GM23248 (cell line): ENCODE measurements around the gene CSRNP3. TPM values are rescaled to one million over a fixed set of nuclear protein-coding genes. Genes with fewer than 3 reads are reported as not detected.

Experiments used
- DNase-seq: peaks from one replicate; pipeline ENCODE4 v3.0.0-alpha.2; 2015
- H2AFZ ChIP-seq: fragments of 200-600 bp; sonication (generic); 2 replicates; pipeline ENCODE4 v1.6.1; 2016; ENCODE audit warnings: antibody characterized with exemption
- H3F3A ChIP-seq: fragments of 200-600 bp; sonication (generic); 2 replicates; pipeline ENCODE4 v1.6.1; 2016; ENCODE audit warnings: mild to moderate bottlenecking, antibody characterized with exemption, mixed run types; ENCODE audit not compliant: insufficient read depth
- H3K27ac ChIP-seq: fragments of 200-600 bp; sonication (generic); 2 replicates; pipeline ENCODE4 v1.5.1; 2016; ENCODE audit warnings: mild to moderate bottlenecking
- H3K27me3 ChIP-seq: fragments of 200-600 bp; sonication (generic); replicated peaks from 2 replicates; pipeline ENCODE4 v1.6.1; 2016; ENCODE audit warnings: mild to moderate bottlenecking; ENCODE audit not compliant: insufficient read depth
- H3K36me3 ChIP-seq: fragments of 200-600 bp; sonication (generic); 2 replicates; pipeline ENCODE4 v1.6.1; 2016; ENCODE audit warnings: low read depth, mild to moderate bottlenecking
- H3K4me1 ChIP-seq: fragments of 200-600 bp; sonication (generic); 2 replicates; pipeline ENCODE4 v1.6.1; 2016; ENCODE audit warnings: mild to moderate bottlenecking; ENCODE audit not compliant: insufficient read depth
- H3K4me2 ChIP-seq: fragments of 200-600 bp; sonication (generic); one replicate; pipeline ENCODE4 v1.6.1; 2016; ENCODE audit warnings: mild to moderate bottlenecking; ENCODE audit not compliant: unreplicated experiment
- H3K4me3 ChIP-seq: fragments of 200-600 bp; sonication (generic); 2 replicates; pipeline ENCODE4 v1.5.1; 2016; ENCODE audit warnings: mild to moderate bottlenecking
- H3K79me2 ChIP-seq: fragments of 200-600 bp; sonication (generic); 2 replicates; pipeline ENCODE4 v1.6.1; 2016; ENCODE audit warnings: mild to moderate bottlenecking; ENCODE audit not compliant: insufficient read depth
- H3K9ac ChIP-seq: fragments of 200-600 bp; sonication (generic); 2 replicates; pipeline ENCODE4 v1.6.1; 2016; ENCODE audit warnings: mild to moderate bottlenecking
- H3K9me2 ChIP-seq: fragments of 200-600 bp; sonication (generic); 2 replicates; pipeline ENCODE4 v1.6.1; 2016; ENCODE audit warnings: mixed run types, mild to moderate bottlenecking, moderate library complexity; ENCODE audit not compliant: insufficient read depth
- H3K9me3 ChIP-seq: fragments of 200-600 bp; sonication (generic); one replicate; pipeline ENCODE4 v1.6.1; 2017; ENCODE audit warnings: low read depth
- H4K20me1 ChIP-seq: fragments of 200-600 bp; sonication (generic); 2 replicates; pipeline ENCODE4 v1.6.0; 2016; ENCODE audit not compliant: insufficient read depth
- EZH2 ChIP-seq: fragments of 200-600 bp; sonication (generic); IDR thresholded peaks from 2 replicates; pipeline ENCODE4 v1.6.1; 2018; ENCODE audit warnings: antibody characterized with exemption, mild to moderate bottlenecking; ENCODE audit not compliant: insufficient read depth, poor library complexity, severe bottlenecking
- EZH2phosphoT487 ChIP-seq: fragments of 200-600 bp; sonication (generic); IDR thresholded peaks from 2 replicates; pipeline ENCODE4 v1.6.1; 2018; ENCODE audit warnings: antibody characterized with exemption, moderate library complexity, mild to moderate bottlenecking, low read depth; ENCODE audit not compliant: insufficient read depth
- WGBS, 2 experiments: methylation state at CpG; one replicate each; pipeline ENCODE4 v1.1.6; 2015 to 2017; ENCODE audit warnings: low lambda C conversion rate in 2 of 2, low coverage in 1 of 2; ENCODE audit errors: missing lambda C conversion rate in 2 of 2; 5-methylcytosine and 5-hydroxymethylcytosine counted together
- in situ Hi-C: fragments of 300-500 bp; cut with MboI; formaldehyde crosslinking; loops from 2 replicates; pipeline ENCODE4 v1.15.0; 2020
- polyA plus RNA-seq: library from polyadenylated mRNA; unstranded; fragments of >200 nt; fragmentation: Nextera tagmentation; extraction: Ambion mirVana; gene quantifications from 2 replicates; pipeline ENCODE4 v1.2.1, GENCODE V29; 2016
- total RNA-seq: library from RNA; depleted of rRNA; stranded (reverse); fragments of >200 nt; shearing (Covaris generic); gene quantifications from 2 replicates; pipeline ENCODE4 v1.2.3, GENCODE V29; 2014

CSRNP3 gene
- total and polyA plus RNA-seq, 2 experiments from 2014 or later = 0.43 to 0.73 TPM

DNA sequence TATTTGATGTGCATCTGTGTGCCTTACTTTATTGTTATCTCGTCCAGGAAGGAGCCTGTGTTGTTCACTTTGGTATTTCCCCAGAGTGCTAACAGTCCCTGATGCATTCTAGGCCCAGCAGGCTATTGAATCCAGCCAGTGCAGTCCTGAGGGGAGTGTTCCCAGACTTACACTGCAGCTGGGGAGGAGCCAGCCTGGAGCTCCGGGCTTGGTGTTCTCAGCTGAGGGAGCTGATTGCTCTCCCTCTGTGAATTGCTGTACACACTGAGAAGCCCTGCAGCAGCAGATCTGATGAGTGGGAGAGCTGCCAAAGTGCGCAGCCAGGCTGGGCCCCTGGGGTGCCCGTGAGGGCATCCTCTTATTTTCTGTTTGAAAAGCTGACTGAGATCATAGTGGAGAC lies 165.4 kb downstream of the CSRNP3 start:
- Histone ChIP-seq H3F3A (no peaks in the 10 kb centered on the region), H3K27me3 (no peaks in the 10 kb centered on the region), H3K9ac (no peak overlapping the region), H3K4me1 (peaks cover 3% of the 10 kb centered on the region; the same call in 1 of the 2 replicates), H3K79me2 (no peaks in the 10 kb centered on the region), H4K20me1 (no peaks in the 10 kb centered on the region), H3K4me3 (no peak overlapping the region), H3K9me2 (no peaks in the 10 kb centered on the region), H3K9me3 (no peaks in the 10 kb centered on the region), H3K4me2 (no peak overlapping the region), H3K27ac (no peak overlapping the region), H3K36me3 (no peaks in the 10 kb centered on the region), H2AFZ (no peak overlapping the region)
- in situ Hi-C loops = no loop called here
- peak; percentile 3 for DNase-seq
- WGBS, 2 experiments = 27 to 29% methylated on average over 4 of the region's 4 CpGs
- TF ChIP-seq EZH2phosphoT487 (no peak), EZH2 (no peak)

- Histone ChIP-seq H3K27ac (no peak overlapping the region), H3K9me2 (no peaks in the 10 kb centered on the region), H3K79me2 (no peaks in the 10 kb centered on the region), H3K4me1 (peaks cover 3% of the 10 kb centered on the region; the same call in 1 of the 2 replicates), H3K4me3 (no peak overlapping the region), H3K4me2 (no peak overlapping the region), H3K9me3 (no peaks in the 10 kb centered on the region), H4K20me1 (no peaks in the 10 kb centered on the region), H3F3A (no peaks in the 10 kb centered on the region), H3K27me3 (no peaks in the 10 kb centered on the region), H2AFZ (no peak overlapping the region), H3K9ac (no peak overlapping the region), H3K36me3 (no peaks in the 10 kb centered on the region)
- TF ChIP-seq EZH2phosphoT487 (no peak), EZH2 (no peak)
- 45 to 58% methylated on average over 1 of the region's 1 CpG for WGBS, 2 experiments
- in situ Hi-C loops = no loop called here
- no peak for DNase-seq
Observed at GRCh38 chr2:165635532-165635931, 166.0 kb downstream of the CSRNP3 start.

GRCh38 chr2:165636959-165637358 lies 167.5 kb downstream of the CSRNP3 start:
- no peak for DNase-seq
- Histone ChIP-seq H3F3A (no peaks in the 10 kb centered on the region), H3K79me2 (no peaks in the 10 kb centered on the region), H3K4me3 (no peak overlapping the region), H3K4me1 (peaks cover 3% of the 10 kb centered on the region; the same call in 1 of the 2 replicates), H3K27ac (no peak overlapping the region), H2AFZ (no peak overlapping the region), H3K27me3 (no peaks in the 10 kb centered on the region), H3K9me3 (no peaks in the 10 kb centered on the region), H3K36me3 (no peaks in the 10 kb centered on the region), H4K20me1 (no peaks in the 10 kb centered on the region), H3K9me2 (no peaks in the 10 kb centered on the region), H3K4me2 (no peak overlapping the region), H3K9ac (no peak overlapping the region)
- in situ Hi-C loops = no loop called here
- TF ChIP-seq EZH2 (no peak), EZH2phosphoT487 (no peak)
- WGBS, 2 experiments = 92 to 100% methylated on average over 1 of the region's 1 CpG

- no peak overlapping the region for H2AFZ ChIP-seq
- H3K9me3 ChIP-seq = no peaks in the 10 kb centered on the region
- no peak overlapping the region for H3K4me2 ChIP-seq
- H4K20me1 ChIP-seq = no peaks in the 10 kb centered on the region
- WGBS, 2 experiments = 93 to 94% methylated on average over 2 of the region's 2 CpGs
- H3K27me3 ChIP-seq = no peaks in the 10 kb centered on the region
- H3K4me1 ChIP-seq = peaks cover 3% of the 10 kb centered on the region; the same call in 1 of the 2 replicates
- H3K27ac ChIP-seq = no peak overlapping the region
- H3F3A ChIP-seq = no peaks in the 10 kb centered on the region
- in situ Hi-C loops = no loop called here
- H3K9ac ChIP-seq = no peak overlapping the region
- no peaks in the 10 kb centered on the region for H3K79me2 ChIP-seq
- H3K9me2 ChIP-seq = no peaks in the 10 kb centered on the region
- H3K36me3 ChIP-seq = no peaks in the 10 kb centered on the region
- DNase-seq = peak; percentile 2
- H3K4me3 ChIP-seq = no peak overlapping the region
- TF ChIP-seq EZH2 = no peak
- TF ChIP-seq EZH2phosphoT487 = no peak
Observed at GRCh38 chr2:165637396-165637795, 167.9 kb downstream of the CSRNP3 start.

DNA sequence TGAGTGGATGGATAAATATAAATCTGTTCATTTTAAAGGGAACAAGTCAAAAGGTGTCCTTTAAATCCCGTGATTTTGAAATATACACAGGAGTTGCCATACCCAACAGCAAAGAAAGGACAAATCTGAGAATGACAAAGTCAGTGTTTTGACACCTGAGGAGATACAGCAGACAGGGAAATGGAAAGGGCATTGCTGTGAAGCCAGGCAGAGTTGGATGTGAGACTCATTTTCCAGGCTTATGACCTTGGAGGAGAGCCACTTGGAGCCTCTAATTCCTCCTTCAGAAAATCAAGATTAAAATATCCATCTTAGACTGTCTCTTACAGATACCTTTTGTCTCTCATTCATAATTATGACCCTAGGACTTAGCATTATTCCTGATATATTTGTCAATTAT lies 170.0 kb downstream of the CSRNP3 start:
- no peaks in the 10 kb centered on the region for H4K20me1 ChIP-seq
- H3K27me3 ChIP-seq = no peaks in the 10 kb centered on the region
- no peak overlapping the region for H3K4me2 ChIP-seq
- H3K36me3 ChIP-seq = no peaks in the 10 kb centered on the region
- H3K9ac ChIP-seq = no peak overlapping the region
- TF ChIP-seq EZH2 (no peak), EZH2phosphoT487 (no peak)
- no peaks in the 10 kb centered on the region for H3K9me3 ChIP-seq
- 73 to 88% methylated on average over 1 of the region's 1 CpG for WGBS, 2 experiments
- H3K79me2 ChIP-seq = no peaks in the 10 kb centered on the region
- no peak overlapping the region for H3K27ac ChIP-seq
- H2AFZ ChIP-seq = no peak overlapping the region
- in situ Hi-C loops = no loop called here
- no peak for DNase-seq
- no peaks in the 10 kb centered on the region for H3F3A ChIP-seq
- peaks cover 3% of the 10 kb centered on the region; the same call in 1 of the 2 replicates for H3K4me1 ChIP-seq
- H3K9me2 ChIP-seq = no peaks in the 10 kb centered on the region
- H3K4me3 ChIP-seq = no peak overlapping the region
